Liver (tissue), 9 donors: ENCODE data around the gene ATL2. TPM values are rescaled to one million over a fixed set of nuclear protein-coding genes. Genes with fewer than 3 reads are reported as not detected.

Experiments used
- DNase-seq: peaks from one replicate; pipeline ENCODE4 v3.0.0-alpha.2; 2017; ENCODE audit warnings: low spot score
- H3K27ac ChIP-seq, 2 donors: one replicate each; pipeline ENCODE4 v1.7.0; 2013; ENCODE audit warnings: inconsistent platforms in 2 of 2, low read length in 2 of 2, control low read depth in 1 of 2, low read depth in 1 of 2, mild to moderate bottlenecking in 1 of 2
- H3K27me3 ChIP-seq, 4 donors: one replicate each; pipeline versions ENCODE4 v1.6.1 to v1.7.0; 2013; ENCODE audit warnings: low read length in 3 of 4, inconsistent platforms in 1 of 4, mild to moderate bottlenecking in 1 of 4, moderate library complexity in 1 of 4; ENCODE audit not compliant: control insufficient read depth in 4 of 4, insufficient read depth in 4 of 4
- H3K36me3 ChIP-seq, 4 donors: one replicate each; pipeline versions ENCODE4 v1.6.1 to v1.7.0; 2013; ENCODE audit warnings: low read length in 3 of 4, mild to moderate bottlenecking in 3 of 4, low read depth in 1 of 4, moderate library complexity in 1 of 4; ENCODE audit not compliant: control insufficient read depth in 4 of 4, insufficient read depth in 3 of 4
- H3K4me1 ChIP-seq, 4 donors: one replicate each; pipeline versions ENCODE4 v1.6.1 to v1.7.0; 2013; ENCODE audit warnings: low read length in 3 of 4, mild to moderate bottlenecking in 3 of 4, moderate library complexity in 1 of 4; ENCODE audit not compliant: control insufficient read depth in 4 of 4, insufficient read depth in 4 of 4
- H3K4me3 ChIP-seq, 3 donors: one replicate each; pipeline versions ENCODE4 v1.6.1 to v1.7.0; 2013; ENCODE audit warnings: low read length in 3 of 3, control low read depth in 1 of 3, low read depth in 1 of 3, mild to moderate bottlenecking in 1 of 3
- H3K9ac ChIP-seq, 2 donors: one replicate each; pipeline ENCODE4 v1.7.0; 2013; ENCODE audit warnings: low read length in 2 of 2, mild to moderate bottlenecking in 2 of 2, moderate library complexity in 2 of 2, control low read depth in 1 of 2, low read depth in 1 of 2
- H3K9me3 ChIP-seq, 4 donors: one replicate each; pipeline versions ENCODE4 v1.6.1 to v1.7.0; 2013; ENCODE audit warnings: low read length in 3 of 4; ENCODE audit not compliant: control insufficient read depth in 4 of 4
- ATF3 ChIP-seq: IDR thresholded peaks from 2 replicates; pipeline ENCODE4 v1.6.1; 2016; ENCODE audit warnings: antibody characterized with exemption
- EGR1 ChIP-seq, 2 donors: IDR thresholded peaks; 2 replicates each; pipeline ENCODE4 v1.6.1; 2016 to 2018; ENCODE audit warnings: antibody characterized with exemption in 2 of 2, low read depth in 2 of 2
- FOXA1 ChIP-seq: IDR thresholded peaks from 2 replicates; pipeline ENCODE4 v1.6.1; 2016; ENCODE audit warnings: antibody characterized with exemption
- FOXA2 ChIP-seq: IDR thresholded peaks from 2 replicates; pipeline ENCODE4 v1.6.1; 2016; ENCODE audit warnings: antibody characterized with exemption
- GABPA ChIP-seq, 2 donors: IDR thresholded peaks in 1 of 2; conservative IDR thresholded peaks in 1 of 2; 2 replicates each; pipeline ENCODE4 v1.6.1; 2016; ENCODE audit warnings: antibody characterized with exemption in 2 of 2, mild to moderate bottlenecking in 1 of 2, moderate library complexity in 1 of 2
- HNF4A ChIP-seq, 2 donors: conservative IDR thresholded peaks; 2 replicates each; pipeline ENCODE4 v1.6.1; 2016; ENCODE audit warnings: antibody characterized with exemption in 2 of 2, mild to moderate bottlenecking in 2 of 2
- HNF4G ChIP-seq: IDR thresholded peaks from 2 replicates; pipeline ENCODE4 v1.6.1; 2016; ENCODE audit warnings: antibody characterized with exemption
- JUND ChIP-seq, 2 donors: IDR thresholded peaks; 2 replicates each; pipeline ENCODE4 v1.6.1; 2016; ENCODE audit warnings: antibody characterized with exemption in 2 of 2
- MAX ChIP-seq: IDR thresholded peaks from 2 replicates; pipeline ENCODE4 v1.6.1; 2016; ENCODE audit warnings: antibody characterized with exemption
- NR2F2 ChIP-seq: IDR thresholded peaks from 2 replicates; pipeline ENCODE4 v1.6.1; 2016; ENCODE audit warnings: antibody characterized with exemption
- RAD21 ChIP-seq, 2 donors: IDR thresholded peaks; 2 replicates each; pipeline ENCODE4 v1.6.1; 2016; ENCODE audit warnings: antibody characterized with exemption in 2 of 2, mild to moderate bottlenecking in 2 of 2
- REST ChIP-seq: IDR thresholded peaks from 2 replicates; pipeline ENCODE4 v1.6.1; 2016; ENCODE audit warnings: antibody characterized with exemption, mild to moderate bottlenecking
- RXRA ChIP-seq, 2 donors: IDR thresholded peaks; 2 replicates each; pipeline ENCODE4 v1.6.1; 2017 to 2018; ENCODE audit warnings: antibody characterized with exemption in 2 of 2, mild to moderate bottlenecking in 1 of 2
- SP1 ChIP-seq: IDR thresholded peaks from 2 replicates; pipeline ENCODE4 v1.6.1; 2018; ENCODE audit warnings: antibody characterized with exemption, mild to moderate bottlenecking
- TAF1 ChIP-seq: conservative IDR thresholded peaks from 2 replicates; pipeline ENCODE4 v1.6.1; 2016; ENCODE audit warnings: antibody characterized with exemption, mild to moderate bottlenecking
- YY1 ChIP-seq: IDR thresholded peaks from 2 replicates; pipeline ENCODE4 v1.6.1; 2016; ENCODE audit warnings: antibody characterized with exemption, mild to moderate bottlenecking
- ZBTB33 ChIP-seq: IDR thresholded peaks from 2 replicates; pipeline ENCODE4 v1.6.1; 2016; ENCODE audit warnings: antibody characterized with exemption
- WGBS: extraction: QIAGEN DNeasy Blood & Tissue Kit; methylation state at CpG from one replicate; pipeline ENCODE4 v1.1.7; 2013; 5-methylcytosine and 5-hydroxymethylcytosine counted together
- polyA plus RNA-seq, 2 donors: library from polyadenylated mRNA; stranded (reverse) in 1 of 2; unstranded in 1 of 2; fragments of 200-250 nt in 1 of 2; fragments of >200 nt in 1 of 2; fragmentation: Nextera tagmentation in 1 of 2; extraction: Ambion mirVana in 1 of 2; gene quantifications; one replicate each; pipeline versions ENCODE4 v1.2.1 to v1.2.3, GENCODE V29; 2013 to 2015
- total RNA-seq, 2 donors: library from RNA; depleted of rRNA; stranded (reverse); fragments of >200 nt; gene quantifications; one replicate each; pipeline ENCODE4 v1.2.3, GENCODE V29; 2014
- donor health status: healthy.
- donor health status: healthy.
- donor health status: healthy.
- donor health status: healthy.
- donor health status: healthy.

The ATL2 gene
- total and polyA plus RNA-seq, 4 donors: 21.0 to 163 (median 45.8) TPM

GRCh38 chr2:38353402-38353801 lies 23.7 kb downstream of the ATL2 start:
- Histone ChIP-seq H3K9me3 (no peaks in the 10 kb centered on the region), H3K9ac (no peak overlapping the region), H3K36me3 (peaks cover 0 to 3% (median 2%) of the 10 kb centered on the region in 4 donors), H3K27ac (no peak overlapping the region), H3K4me3 (no peak overlapping the region), H3K4me1 (peaks cover 0 to 4% (median 0%) of the 10 kb centered on the region in 4 donors), H3K27me3 (no peaks in the 10 kb centered on the region)
- DNase-seq: no peak
- WGBS: 92% methylated on average over 2 of the region's 2 CpGs
- no peak for TF ChIP-seq YY1
- TF ChIP-seq ATF3: no peak
- no peak for TF ChIP-seq TAF1
- no peak for TF ChIP-seq HNF4A (conservative IDR thresholded peaks at IDR 0.05)
- no peak for TF ChIP-seq MAX
- no peak for TF ChIP-seq NR2F2
- TF ChIP-seq EGR1 (IDR thresholded peaks at IDR 0.05; ENCODE audit: low read depth in 2 of 2): no peak
- no peak for TF ChIP-seq RXRA (IDR thresholded peaks at IDR 0.05)
- no peak for TF ChIP-seq RAD21 (IDR thresholded peaks at IDR 0.05)
- TF ChIP-seq GABPA (IDR thresholded peaks at IDR 0.05 in 1 of 2, conservative IDR thresholded peaks at IDR 0.05 in 1 of 2): no peak
- TF ChIP-seq REST: no peak
- TF ChIP-seq HNF4G: no peak
- no peak for TF ChIP-seq FOXA2
- no peak for TF ChIP-seq SP1
- TF ChIP-seq JUND (IDR thresholded peaks at IDR 0.05): no peak

GRCh38 chr2:38352336-38352735 lies 24.7 kb downstream of the ATL2 start:
- TF ChIP-seq HNF4G (no peak), FOXA1 (no peak), SP1 (no peak), FOXA2 (no peak), ZBTB33 (no peak), EGR1 (IDR thresholded peaks at IDR 0.05; ENCODE audit: low read depth in 2 of 2) (no peak), NR2F2 (no peak), HNF4A (conservative IDR thresholded peaks at IDR 0.05) (no peak)
- Histone ChIP-seq H3K27ac (no peak overlapping the region), H3K4me3 (no peak overlapping the region)

More at GRCh38 chr2:38352336-38352735, 24.7 kb downstream of the ATL2 start:
- Histone ChIP-seq H3K27me3 (no peaks in the 10 kb centered on the region), H3K4me1 (peaks cover 0 to 4% (median 0%) of the 10 kb centered on the region in 4 donors), H3K36me3 (peaks cover 0 to 2% (median 0%) of the 10 kb centered on the region in 4 donors), H3K9ac (no peak overlapping the region), H3K9me3 (no peaks in the 10 kb centered on the region)
- no peak for DNase-seq
